ENCODE measurements around the gene FANCM. TPM values are rescaled to one million over a fixed set of nuclear protein-coding genes. Genes with fewer than 3 reads are reported as not detected.

The FANCM gene
- total RNA-seq, 1 donor from 2014 or later, result 13.1 TPM

DNA sequence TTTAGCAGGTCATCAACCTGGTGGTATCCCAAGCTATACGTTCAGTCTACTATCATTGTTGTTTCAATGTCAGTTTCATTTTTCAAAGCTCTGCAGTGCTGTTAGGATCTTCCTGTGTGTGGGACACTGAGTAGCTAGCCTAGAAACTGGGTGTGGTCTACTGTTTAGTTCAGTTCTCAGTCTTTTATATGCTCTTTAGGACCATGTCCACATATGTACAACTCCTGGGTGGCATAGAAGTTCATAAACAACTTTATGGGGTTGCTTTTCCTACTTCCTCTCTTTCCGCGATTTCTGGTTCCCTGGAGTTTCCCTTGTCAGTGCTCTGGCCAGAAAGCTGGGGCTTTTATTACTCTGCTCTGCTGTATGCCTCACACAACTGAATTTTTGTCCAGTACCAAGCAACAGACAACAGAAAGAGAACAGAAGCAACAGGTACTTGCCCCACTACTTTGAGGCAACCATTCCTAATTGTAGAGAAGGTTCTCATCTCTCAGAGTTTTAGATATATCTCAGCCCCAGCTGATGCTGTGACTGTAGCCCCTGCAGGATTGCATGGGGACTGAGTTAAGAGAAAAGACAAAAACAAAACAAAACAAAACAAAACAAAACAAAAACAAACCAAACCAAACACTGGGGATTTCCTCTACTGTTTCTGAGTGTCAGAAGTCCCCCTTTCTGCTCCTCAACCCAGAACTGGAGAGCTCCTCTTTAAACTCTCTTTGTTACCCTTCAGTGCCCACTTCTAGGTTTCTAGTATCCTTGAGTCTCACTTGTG, 86.9 kb downstream of the FANCM start:
- intact Hi-C loops (cut with micrococcal nuclease), result loop anchor here (1.0 to 2.0 kb wide), 5 partner anchors 14 to 138 kb away; partner anchors contain the start of genes FANCM, MIS18BP1 and PRPF39

DNA sequence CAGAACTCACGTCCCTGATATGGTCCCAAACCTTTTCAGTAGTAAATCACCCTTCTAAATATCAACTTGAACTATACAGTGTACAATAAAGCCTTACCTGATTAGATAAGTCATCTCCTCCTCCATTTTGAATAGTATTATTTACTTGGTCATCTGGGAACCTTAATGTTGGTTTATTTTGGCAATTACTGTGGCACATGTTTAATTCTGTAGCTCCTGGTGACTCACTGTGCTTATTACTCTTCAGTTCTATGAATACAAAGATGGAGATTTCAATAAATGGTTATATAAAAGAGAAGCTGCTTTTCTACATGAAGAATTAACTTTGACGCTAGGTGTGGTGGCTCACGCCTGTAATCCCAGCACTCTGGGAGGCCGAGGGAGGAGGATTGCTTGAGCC, 91.8 kb downstream of the FANCM start:
- intact Hi-C loops (cut with micrococcal nuclease), result no loop called here

DNA sequence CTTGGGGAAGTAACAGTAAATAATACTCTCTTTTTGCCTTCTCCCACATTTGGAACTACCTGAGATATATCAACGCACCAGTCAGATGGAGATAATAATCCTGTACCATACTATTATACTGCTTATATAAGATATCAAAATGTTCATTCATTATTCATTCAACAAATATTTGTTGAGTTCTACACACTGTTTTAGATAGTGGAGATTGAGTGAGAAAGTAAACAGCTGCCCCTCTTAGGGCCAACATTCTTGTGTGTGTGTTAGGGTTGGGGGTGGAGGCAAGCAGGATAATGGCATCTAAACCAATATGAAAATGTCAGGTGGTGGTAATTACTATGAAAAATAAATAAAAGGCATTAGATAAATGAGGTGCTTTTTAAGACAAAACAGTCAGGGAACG, 103.3 kb downstream of the FANCM start:
- intact Hi-C loops (cut with micrococcal nuclease), result no loop called here

DNA sequence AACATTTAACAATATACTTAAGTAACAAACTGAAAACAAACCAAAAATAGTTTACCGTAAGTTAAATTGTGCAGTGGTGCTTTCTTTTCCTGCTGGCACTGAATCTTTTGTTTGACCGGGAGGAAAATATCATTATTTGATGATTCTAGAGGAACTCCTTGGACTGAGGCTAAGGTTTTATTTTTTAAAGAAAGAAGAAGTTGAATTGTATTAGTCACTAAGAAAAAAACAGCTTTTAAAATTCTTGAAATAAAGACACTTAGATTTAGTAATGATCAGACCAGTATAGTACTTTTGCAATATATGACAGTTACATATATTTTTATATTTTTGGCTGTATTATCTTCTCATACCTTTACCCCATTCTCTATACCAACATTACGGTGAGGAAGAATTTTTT, 107.0 kb downstream of the FANCM start:
- intact Hi-C loops (cut with micrococcal nuclease), result no loop called here

DNA sequence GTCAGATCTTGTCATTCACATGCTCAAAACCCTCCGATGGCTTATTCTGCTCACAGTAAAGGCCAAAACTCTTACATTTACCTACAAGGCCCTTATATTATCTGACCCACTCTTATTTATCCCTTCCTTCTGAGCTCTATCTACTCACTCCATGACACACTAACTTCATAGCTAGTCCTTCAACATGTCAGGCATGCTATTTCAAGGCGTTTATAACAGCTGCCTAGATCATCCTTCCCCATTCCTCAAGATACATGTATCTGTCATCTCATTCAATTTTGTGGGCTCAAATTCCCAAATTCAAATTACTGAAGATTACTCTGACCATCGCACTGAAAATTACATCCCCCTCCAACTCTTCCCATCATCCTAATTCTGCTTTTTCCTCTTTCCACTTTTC, 110.4 kb downstream of the FANCM start:
- intact Hi-C loops (cut with micrococcal nuclease), result loop anchor here (1.0 kb wide), 1 partner anchor 22 kb away; no protein-coding TSS in a partner anchor

DNA sequence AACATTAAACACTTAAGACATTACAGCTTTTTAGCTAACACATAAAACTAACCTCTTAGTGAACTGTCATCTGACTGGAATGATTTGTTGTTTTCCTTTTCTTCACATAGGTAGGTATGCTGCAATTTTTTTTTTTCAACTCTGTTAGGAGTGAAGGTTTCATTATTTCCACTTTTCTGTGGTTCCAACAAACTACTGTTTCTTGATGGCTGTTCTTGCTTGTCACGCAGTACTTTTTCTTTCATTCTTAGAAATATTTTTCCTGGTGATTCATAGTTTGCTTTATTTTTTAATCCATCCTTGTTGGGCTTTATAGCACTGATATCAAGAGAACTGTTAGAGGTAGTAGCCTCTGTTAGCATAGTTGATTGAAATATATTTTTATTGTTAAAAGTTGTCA, 111.0 kb downstream of the FANCM start:
- intact Hi-C loops (cut with micrococcal nuclease), result loop anchor here (1.0 kb wide), 1 partner anchor 22 kb away; no protein-coding TSS in a partner anchor

DNA sequence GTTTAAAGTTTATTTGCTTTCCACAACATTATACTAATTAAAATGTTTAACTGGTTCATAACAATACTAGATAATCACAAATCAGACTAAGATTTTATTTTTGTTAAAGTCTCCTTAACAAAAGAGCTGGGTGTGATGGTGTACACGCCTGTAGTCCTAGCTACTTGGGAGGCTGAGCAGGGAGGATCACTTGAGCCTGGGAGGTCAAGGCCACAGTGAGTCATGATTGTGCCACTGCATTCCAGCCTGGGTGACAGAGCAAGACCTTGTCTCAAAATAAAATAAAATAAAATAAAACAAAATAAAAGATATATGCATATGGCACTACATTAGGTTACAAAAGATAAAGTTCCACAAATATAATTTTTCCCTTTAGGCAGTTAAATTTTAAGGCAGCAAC, 111.7 kb downstream of the FANCM start:
- intact Hi-C loops (cut with micrococcal nuclease), result no loop called here

DNA sequence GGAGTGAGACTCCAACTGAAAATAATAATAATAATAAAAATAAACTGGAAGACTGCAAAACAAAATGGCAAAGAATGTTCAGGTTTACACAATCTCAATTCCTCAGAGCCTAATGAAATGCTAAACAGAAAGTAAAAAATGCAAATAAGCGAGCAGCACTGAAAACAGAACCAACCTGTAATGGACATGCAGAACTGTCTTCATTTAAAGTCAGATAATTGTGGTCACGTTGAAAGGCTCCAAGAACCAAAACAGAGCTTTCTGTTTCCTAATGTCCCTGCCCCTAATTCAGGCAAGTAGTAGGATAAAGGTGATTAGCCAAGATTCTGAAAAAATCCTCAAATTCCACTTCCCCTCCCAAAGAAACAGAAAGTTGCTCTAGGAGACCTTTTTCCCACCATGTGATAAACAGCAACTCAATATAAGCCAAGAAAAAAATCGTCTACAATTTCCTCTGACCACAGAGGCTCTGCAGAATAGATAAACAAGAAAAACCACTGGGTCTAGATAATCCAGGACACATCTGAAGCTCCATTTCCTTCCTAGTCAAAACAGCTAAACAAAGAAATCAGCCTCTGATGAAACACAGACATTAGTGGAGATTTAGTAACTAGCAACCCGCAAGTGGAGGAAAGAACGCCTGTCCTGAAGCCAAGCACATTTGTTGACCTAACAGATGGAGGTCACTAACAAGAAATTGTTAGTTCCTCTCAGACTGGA, 114.3 kb downstream of the FANCM start:
- intact Hi-C loops (cut with micrococcal nuclease), result loop anchor here (5.0 kb wide), 1 partner anchor 338 kb away; no protein-coding TSS in a partner anchor

Other genes with a start within 250 kb of the FANCM start
- 19.3 and 24.8 TPM in 2 replicates for gene KLHL28, start 174.0 kb upstream of the FANCM start, total RNA-seq
- 11.3 and 11.5 TPM in 2 replicates for gene TOGARAM1, start 173.7 kb upstream of the FANCM start, total RNA-seq
- gene PRPF39, start 51.8 kb upstream of the FANCM start, total RNA-seq, result 44.0 and 46.2 TPM in 2 replicates
- 51.3 and 53.2 TPM in 2 replicates for gene FKBP3, start 1.4 kb upstream of the FANCM start, total RNA-seq
- gene MIS18BP1, start 117.3 kb downstream of the FANCM start, total RNA-seq, result 64.3 and 86.7 TPM in 2 replicates